Measurements from ENCODE around the gene RPL41. TPM values are rescaled to one million over a fixed set of nuclear protein-coding genes. Genes with fewer than 3 reads are reported as not detected.

RPL41 gene
- total RNA-seq, 4 donors from 2014 or later, result 1,323 to 2,217 (median 1,977) TPM

GRCh38 chr12:56129206-56129941, 12.9 kb downstream of the RPL41 start:
- no peaks in the 10 kb centered on the region for H3K9me3 ChIP-seq
- H3K4me1 ChIP-seq, result peaks cover 41 to 42% of the 10 kb centered on the region in 2 donors
- intact Hi-C loops (cut with DNase I; ENCODE audit: low total_unique reads), result no loop called here
- in situ Hi-C loops (cut with MboI; ENCODE audit: low sequenced_read_pairs in 4 of 4), result loop anchor here in 3 of 4 donors (5.0 to 10.0 kb wide), 2 partner anchors 55 to 58 kb away; partner anchors contain the start of gene SMARCC2 (in 3 of the 3)
- peaks cover 0 to 41% of the 10 kb centered on the region in 2 donors for H3K36me3 ChIP-seq
- H3K27ac ChIP-seq, result peak overlapping the region; percentile 92 to 99 (median 98)
- DNase-seq (peak; percentile 28 to 57), ATAC-seq (peak; percentile 8 to 12)
- peak overlapping the region; percentile 71 to 95 (median 88) for H3K4me3 ChIP-seq
- TF ChIP-seq, protein P1, sequence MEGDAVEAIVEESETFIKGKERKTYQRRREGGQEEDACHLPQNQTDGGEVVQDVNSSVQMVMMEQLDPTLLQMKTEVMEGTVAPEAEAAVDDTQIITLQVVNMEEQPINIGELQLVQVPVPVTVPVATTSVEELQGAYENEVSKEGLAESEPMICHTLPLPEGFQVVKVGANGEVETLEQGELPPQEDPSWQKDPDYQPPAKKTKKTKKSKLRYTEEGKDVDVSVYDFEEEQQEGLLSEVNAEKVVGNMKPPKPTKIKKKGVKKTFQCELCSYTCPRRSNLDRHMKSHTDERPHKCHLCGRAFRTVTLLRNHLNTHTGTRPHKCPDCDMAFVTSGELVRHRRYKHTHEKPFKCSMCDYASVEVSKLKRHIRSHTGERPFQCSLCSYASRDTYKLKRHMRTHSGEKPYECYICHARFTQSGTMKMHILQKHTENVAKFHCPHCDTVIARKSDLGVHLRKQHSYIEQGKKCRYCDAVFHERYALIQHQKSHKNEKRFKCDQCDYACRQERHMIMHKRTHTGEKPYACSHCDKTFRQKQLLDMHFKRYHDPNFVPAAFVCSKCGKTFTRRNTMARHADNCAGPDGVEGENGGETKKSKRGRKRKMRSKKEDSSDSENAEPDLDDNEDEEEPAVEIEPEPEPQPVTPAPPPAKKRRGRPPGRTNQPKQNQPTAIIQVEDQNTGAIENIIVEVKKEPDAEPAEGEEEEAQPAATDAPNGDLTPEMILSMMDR (IDR thresholded peaks at IDR 0.05 in 4 of 5, conservative IDR thresholded peaks at IDR 0.05 in 1 of 5), result no peak
- peak in 1 of 2 donors; percentile 57 for TF ChIP-seq POLR2A (IDR thresholded peaks at IDR 0.05)
- no peaks in the 10 kb centered on the region for H3K27me3 ChIP-seq

DNA sequence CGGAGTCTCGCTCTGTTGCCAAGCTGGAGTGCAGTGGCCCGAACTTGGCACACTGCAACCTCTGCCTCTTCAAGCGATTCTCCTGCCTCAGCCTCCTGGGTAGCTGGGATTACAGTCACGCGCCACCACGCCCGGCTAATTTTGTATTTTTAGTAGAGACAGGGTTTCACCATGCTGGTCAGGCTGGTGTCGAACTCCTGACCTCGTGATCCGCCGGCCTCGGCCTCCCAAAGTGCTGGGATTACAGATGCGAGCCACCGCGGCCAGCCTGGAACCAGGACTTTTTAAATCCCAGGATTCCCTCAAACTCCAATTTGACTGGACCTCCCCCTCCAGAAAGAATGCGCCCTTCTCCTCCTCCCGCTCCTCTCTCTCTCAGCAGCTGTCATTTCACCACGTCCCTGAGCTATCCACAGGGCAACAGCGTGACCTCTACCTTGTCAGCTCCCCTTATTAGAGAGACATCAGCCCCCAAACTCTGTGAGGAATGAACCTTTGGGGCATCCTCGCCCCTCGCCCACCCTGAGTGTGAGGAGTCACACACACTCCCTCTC, 13.6 kb downstream of the RPL41 start:
- Histone ChIP-seq H3K4me1 (peaks cover 36 to 38% of the 10 kb centered on the region in 2 donors), H3K9me3 (no peaks in the 10 kb centered on the region), H3K36me3 (peaks cover 0 to 48% of the 10 kb centered on the region in 2 donors), H3K27ac (peak overlapping the region; percentile 92 to 99 (median 98)), H3K27me3 (no peaks in the 10 kb centered on the region), H3K4me3 (peak overlapping the region; percentile 71 to 95 (median 88))
- peak; percentile 40 to 75 for TF ChIP-seq POLR2A (IDR thresholded peaks at IDR 0.05)
- TF ChIP-seq, protein P1 (IDR thresholded peaks at IDR 0.05 in 4 of 5, conservative IDR thresholded peaks at IDR 0.05 in 1 of 5), result no peak
- in situ Hi-C loops (cut with MboI; ENCODE audit: low sequenced_read_pairs in 4 of 4) (loop anchor here in 3 of 4 donors (5.0 to 10.0 kb wide), 2 partner anchors 55 to 57 kb away; partner anchors contain the start of gene SMARCC2 (in 3 of the 3)), intact Hi-C loops (cut with DNase I; ENCODE audit: low total_unique reads) (no loop called here)
- peak; percentile 44 to 68 for DNase-seq
- ATAC-seq, result no peak

GRCh38 chr12:56130876-56131275, 14.4 kb downstream of the RPL41 start:
- Histone ChIP-seq H3K9me3 (no peaks in the 10 kb centered on the region), H3K4me1 (peaks cover 29 to 30% of the 10 kb centered on the region in 2 donors), H3K36me3 (peaks cover 0 to 56% of the 10 kb centered on the region in 2 donors), H3K27me3 (no peaks in the 10 kb centered on the region), H3K27ac (peak overlapping the region; percentile 92 to 99 (median 98)), H3K4me3 (no peak overlapping the region)
- TF ChIP-seq, protein P1 (IDR thresholded peaks at IDR 0.05 in 4 of 5, conservative IDR thresholded peaks at IDR 0.05 in 1 of 5), result no peak
- TF ChIP-seq POLR2A (IDR thresholded peaks at IDR 0.05), result no peak
- in situ Hi-C loops (cut with MboI; ENCODE audit: low sequenced_read_pairs in 4 of 4) (no loop called here), intact Hi-C loops (cut with DNase I; ENCODE audit: low total_unique reads) (no loop called here)
- DNase-seq (no peak), ATAC-seq (no peak)

DNA sequence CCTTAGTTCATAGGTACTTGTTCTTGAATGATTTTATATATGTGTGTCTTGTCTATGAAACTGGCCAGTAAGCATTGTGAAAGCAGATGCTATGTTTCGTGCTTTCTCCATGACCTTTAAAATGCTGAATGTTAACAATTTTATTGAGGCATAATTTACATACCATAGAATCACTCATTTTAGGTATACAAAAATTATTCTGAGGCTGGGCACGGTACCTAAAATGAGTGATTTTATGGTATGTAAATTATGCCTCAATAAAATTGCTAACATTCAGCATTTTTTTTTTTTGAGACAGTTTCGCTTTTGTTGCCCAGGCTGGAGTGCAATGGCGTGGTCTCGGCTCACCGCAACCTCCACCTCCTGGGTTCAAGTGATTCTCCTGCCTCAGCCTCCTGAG, 18.5 kb downstream of the RPL41 start:
- no peaks in the 10 kb centered on the region for H3K9me3 ChIP-seq
- no peak overlapping the region for H3K27ac ChIP-seq
- H3K27me3 ChIP-seq, result no peaks in the 10 kb centered on the region
- intact Hi-C loops (cut with DNase I; ENCODE audit: low total_unique reads) (no loop called here), in situ Hi-C loops (cut with MboI; ENCODE audit: low sequenced_read_pairs in 4 of 4) (no loop called here)
- peaks cover 0 to 97% of the 10 kb centered on the region in 2 donors for H3K36me3 ChIP-seq
- H3K4me3 ChIP-seq, result no peak overlapping the region
- ATAC-seq (no peak), DNase-seq (no peak)
- TF ChIP-seq, protein P1 (IDR thresholded peaks at IDR 0.05 in 4 of 5, conservative IDR thresholded peaks at IDR 0.05 in 1 of 5), result no peak
- TF ChIP-seq POLR2A (IDR thresholded peaks at IDR 0.05), result no peak
- peaks cover 6 to 7% of the 10 kb centered on the region in 2 donors for H3K4me1 ChIP-seq

Data from gastrocnemius medialis (tissue), 4 donors.